K562 (cell line): ENCODE measurements around the gene AKR1D1. TPM values are rescaled to one million over a fixed set of nuclear protein-coding genes. Genes with fewer than 3 reads are reported as not detected.
A peak's percentile ranks its signal among the peaks of the same experiment; 100 is the strongest.

Experiments used
- ATAC-seq: fragments of 200-7000 bp; cut with Tn5 transposase; 3 replicates; pipeline ENCODE4 v1.9.1; 2020; ENCODE audit warnings: moderate library complexity
- Bru-seq: library from RNA; stranded (reverse); fragments of 400-500 nt; gene quantifications from one replicate; lab custom pipeline; 2021; lab: Mats Ljungman, UMichigan
- BruChase-seq, 2 experiments: library from RNA; stranded (reverse); fragments of 400-500 nt; gene quantifications; one replicate each; lab custom pipeline; 2021; lab: Mats Ljungman, UMichigan
- BruUV-seq: library from RNA; stranded (reverse); fragments of 400-500 nt; replicated peaks from 2 replicates; lab custom pipeline; 2021; lab: Mats Ljungman, UMichigan
- CTCF ChIA-PET: fragments of 300-600 bp; formaldehyde crosslinking; extraction: SDS; loops from one replicate; lab custom pipeline; 2021; ENCODE audit warnings: low intra/inter-chr PET ratio; lab: Yijun Ruan, JAX
- POLR2A ChIA-PET: fragments of 300-600, 350-650 bp; sonication (Branson Sonifier 250); formaldehyde crosslinking; extraction: SDS; loops from one replicate; lab custom pipeline; 2021; ENCODE audit warnings: antibody characterized with exemption, inconsistent platforms; lab: Yijun Ruan, JAX
- DNase-seq, 4 experiments: peaks; one replicate each; pipeline versions ENCODE4 v3.0.0 to v3.0.0-alpha.2; 2011 to 2018; ENCODE audit warnings: low spot score in 3 of 4, mixed read lengths in 3 of 4; ENCODE audit errors: extremely low read depth in 1 of 4
- FAIRE-seq: peaks from 2 replicates; lab custom pipeline; 2011; peaks lifted over from hg19 to GRCh38; lab: Jason Lieb, UNC
- H2AFZ ChIP-seq: 2 replicates; pipeline ENCODE4 v1.6.0; 2011; ENCODE audit warnings: low read depth, low read length, control low read depth, inconsistent platforms
- H3K27ac ChIP-seq: fragments of 200-600 bp; 3 replicates; pipeline ENCODE4 v1.8.0; 2011; ENCODE audit warnings: low read depth, mild to moderate bottlenecking, control low read depth, inconsistent platforms, low read length, moderate library complexity, mixed read lengths; ENCODE audit errors: extremely low read depth
- H3K27me3 ChIP-seq, 2 experiments: fragments of 300-600 bp in 1 of 2; 2 replicates in 1 of 2; 3 replicates in 1 of 2; pipeline versions ENCODE4 v1.6.0 to v1.8.0; 2011; ENCODE audit warnings: inconsistent platforms in 2 of 2, low read length in 2 of 2, mild to moderate bottlenecking in 1 of 2, mixed read lengths in 1 of 2, moderate library complexity in 1 of 2; ENCODE audit not compliant: control insufficient read depth in 2 of 2, insufficient read depth in 2 of 2
- H3K36me3 ChIP-seq: fragments of 300-600 bp; 3 replicates; pipeline ENCODE4 v1.8.0; 2011; ENCODE audit warnings: mild to moderate bottlenecking, low read length, inconsistent platforms; ENCODE audit not compliant: control insufficient read depth, insufficient read depth
- H3K4me1 ChIP-seq, 2 experiments: fragments of 200-600 bp in 1 of 2; replicated peaks in 1 of 2; 2 replicates in 1 of 2; 3 replicates in 1 of 2; pipeline versions ENCODE4 v1.5.1 to v1.8.0; 2011; ENCODE audit warnings: inconsistent platforms in 2 of 2, low read length in 2 of 2, mild to moderate bottlenecking in 1 of 2, mixed read lengths in 1 of 2, moderate library complexity in 1 of 2; ENCODE audit not compliant: control insufficient read depth in 2 of 2, insufficient read depth in 2 of 2
- H3K4me2 ChIP-seq: 2 replicates; pipeline ENCODE4 v1.6.1; 2011; ENCODE audit warnings: low read length, control low read depth, inconsistent platforms, mixed read lengths; ENCODE audit not compliant: insufficient read depth
- H3K4me3 ChIP-seq: fragments of 200-600 bp; sonication (generic), shearing (Covaris generic); 2 replicates; pipeline ENCODE4 v1.5.1; 2016; ENCODE audit warnings: control low read depth, inconsistent platforms
- H3K79me2 ChIP-seq: fragments of 200-600 bp; 3 replicates; pipeline ENCODE4 v1.8.0; 2011; ENCODE audit warnings: low read length, inconsistent platforms; ENCODE audit not compliant: control insufficient read depth, insufficient read depth
- H3K9ac ChIP-seq, 2 experiments: 2 replicates each; pipeline versions ENCODE4 v1.6.0 to v1.6.1; 2011; ENCODE audit warnings: low read depth in 2 of 2, low read length in 2 of 2, control low read depth in 1 of 2, inconsistent platforms in 1 of 2, mild to moderate bottlenecking in 1 of 2, mixed read lengths in 1 of 2; ENCODE audit not compliant: insufficient read depth in 1 of 2
- H3K9me1 ChIP-seq: one replicate; pipeline ENCODE4 v1.6.0; 2011; ENCODE audit warnings: inconsistent platforms, mild to moderate bottlenecking, low read length, moderate library complexity; ENCODE audit not compliant: control insufficient read depth, insufficient read depth
- H3K9me3 ChIP-seq: replicated peaks from 2 replicates; pipeline ENCODE4 v1.5.1; 2011; ENCODE audit warnings: low read depth, low read length, inconsistent platforms; ENCODE audit not compliant: control insufficient read depth, insufficient read depth
- H4K20me1 ChIP-seq: replicated peaks from 2 replicates; pipeline ENCODE4 v1.6.1; 2011; ENCODE audit warnings: low read length, inconsistent platforms, mixed read lengths; ENCODE audit not compliant: control insufficient read depth, insufficient read depth
- ZNF408 ChIP-seq: fragments of 250-450 bp; sonication (Bioruptor Pico); IDR thresholded peaks from 2 replicates; pipeline ENCODE4 v1.4.0; 2020; ENCODE audit warnings: low read depth, mild to moderate bottlenecking, moderate library complexity
- WGBS: fragments of 100-300 bp; shearing (Covaris generic); methylation state at CpG from one replicate; pipeline ENCODE4 v1.1.6; 2016; ENCODE audit warnings: low coverage, mixed read lengths; ENCODE audit not compliant: insufficient coverage; ENCODE audit errors: missing lambda C conversion rate; 5-methylcytosine and 5-hydroxymethylcytosine counted together
- in situ Hi-C: fragments of 300-500 bp; cut with MboI; formaldehyde crosslinking; loops from 4 replicates; pipeline ENCODE4 v1.15.0; 2018; ENCODE audit warnings: inconsistent platforms, mixed read lengths
- intact Hi-C: fragments of 100-400 bp; cut with micrococcal nuclease; formaldehyde crosslinking; loops from 2 replicates; pipeline ENCODE4 v1.14.2; 2022
- long read RNA-seq, 3 experiments: library from polyadenylated mRNA in 2 of 3; library from RNA in 1 of 3; unstranded in 2 of 3; stranded (forward) in 1 of 3; transcript quantifications; one replicate each; pipeline ENCODE4 v2.0.0, GENCODE V29; 2019 to 2022
- polyA minus RNA-seq, 3 experiments: library from RNA; depleted of rRNA, polyadenylated mRNA; stranded (reverse); fragments of >200 nt; gene quantifications; 2 replicates each; pipeline ENCODE4 v1.2.3, GENCODE V29; 2011
- polyA plus RNA-seq, 8 experiments: library from polyadenylated mRNA; depleted of rRNA in 4 of 8; stranded (reverse) in 5 of 8; unstranded in 3 of 8; fragments of >200 nt; fragmentation: Nextera tagmentation in 2 of 8; fragmentation: Illumina TruSeq in 1 of 8; extraction: Ambion mirVana in 2 of 8; extraction: Trizol in 1 of 8; gene quantifications; 2 replicates each; pipeline versions ENCODE4 v1.2.1 to v1.2.3, GENCODE V29; 2011 to 2014; ENCODE audit warnings: inconsistent platforms in 1 of 8, missing spikeins in 1 of 8
- total RNA-seq, 7 experiments: library from RNA; depleted of rRNA in 6 of 7; stranded (reverse); fragments of >200 nt in 6 of 7; fragmentation: Illumina TruSeq in 2 of 7; extraction: Trizol in 2 of 7; gene quantifications; 2 replicates each; pipeline versions ENCODE4 v1.2.1 to v1.2.3, GENCODE V29; 2011 to 2021; ENCODE audit warnings: low replicate concordance in 1 of 7

The AKR1D1 gene, protein sequence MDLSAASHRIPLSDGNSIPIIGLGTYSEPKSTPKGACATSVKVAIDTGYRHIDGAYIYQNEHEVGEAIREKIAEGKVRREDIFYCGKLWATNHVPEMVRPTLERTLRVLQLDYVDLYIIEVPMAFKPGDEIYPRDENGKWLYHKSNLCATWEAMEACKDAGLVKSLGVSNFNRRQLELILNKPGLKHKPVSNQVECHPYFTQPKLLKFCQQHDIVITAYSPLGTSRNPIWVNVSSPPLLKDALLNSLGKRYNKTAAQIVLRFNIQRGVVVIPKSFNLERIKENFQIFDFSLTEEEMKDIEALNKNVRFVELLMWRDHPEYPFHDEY
- total RNA-seq (2011; cell fraction: chromatin; rRNA removed; ENCODE audit: low replicate concordance), result not detected in 2 replicates
- total RNA-seq (2011; cell fraction: nucleolus; rRNA removed), result not detected in 2 replicates
- not detected in 2 replicates for total RNA-seq (2011; cell fraction: nucleoplasm; rRNA removed)
- not detected in 2 replicates for total RNA-seq (2014; rRNA removed)
- total RNA-seq (2014; rRNA removed; fragmentation: Illumina TruSeq; extraction: Trizol), result not detected in 2 replicates
- not detected in 2 replicates for total RNA-seq (2015; rRNA removed; fragmentation: Illumina TruSeq; extraction: Trizol)
- not detected in 2 replicates for total RNA-seq (2021)
- not detected in 2 replicates for polyA plus RNA-seq (2011; rRNA removed)
- polyA plus RNA-seq (2011; cell fraction: cytosol; rRNA removed), result not detected in 2 replicates
- polyA plus RNA-seq (2011; cell fraction: nucleus; rRNA removed), result not detected in 2 replicates
- not detected in 2 replicates for polyA plus RNA-seq (2012)
- not detected in 2 replicates for polyA plus RNA-seq (2014; fragmentation: Illumina TruSeq; extraction: Trizol)
- not detected for polyA plus RNA-seq (2014; fragmentation: Nextera tagmentation; extraction: Ambion mirVana)
- polyA plus RNA-seq (2014; rRNA removed), result not detected in 2 replicates
- not detected in 2 replicates for polyA minus RNA-seq (2011; rRNA and poly(A)+ RNA removed)
- polyA minus RNA-seq (2011; cell fraction: cytosol; rRNA and poly(A)+ RNA removed), result not detected in 2 replicates
- polyA minus RNA-seq (2011; cell fraction: nucleus; rRNA and poly(A)+ RNA removed), result not detected in 2 replicates
- Bru-seq, nascent RNA, result not detected
- percentile 3 among the genes with signal in this experiment for BruChase-seq, experiment 1, labeled RNA remaining after a 2-hour chase
- not detected for BruChase-seq, experiment 2, labeled RNA remaining after a 6-hour chase
- long read RNA-seq, experiment 1, result 0 reads
- long read RNA-seq, experiment 2, result 0 reads
- long read RNA-seq, experiment 3, result 0 reads

DNA sequence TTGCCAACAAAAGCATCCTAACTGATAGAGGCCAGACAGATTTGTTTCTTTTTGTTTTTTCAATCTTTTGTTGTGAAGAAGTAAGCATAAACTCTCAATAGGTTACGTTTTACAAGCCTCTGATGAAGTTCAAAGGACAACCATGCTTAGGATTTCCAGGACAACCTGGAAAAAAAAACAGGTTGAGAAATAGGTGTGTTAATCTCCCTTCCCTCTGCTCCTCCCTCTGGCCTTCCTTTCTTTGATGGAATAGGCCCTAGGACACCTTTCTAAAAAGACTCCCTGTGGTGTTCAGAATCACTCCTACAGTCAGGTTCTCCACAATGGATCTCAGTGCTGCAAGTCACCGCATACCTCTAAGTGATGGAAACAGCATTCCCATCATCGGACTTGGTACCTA is at the start of gene AKR1D1:
TSS of gene AKR1D1 (plus strand) at position 264 of the 400 bp plus-strand sequence. CDS start at position 324, 60 bp downstream.
- no peaks in the 10 kb centered on the region for H4K20me1 ChIP-seq
- ATAC-seq (no peak), FAIRE-seq (no peak), DNase-seq (no peak)
- POLR2A ChIA-PET, result no interaction called here
- H3K79me2 ChIP-seq, result no peaks in the 10 kb centered on the region
- in situ Hi-C loops, result no loop called here
- H2AFZ ChIP-seq, result no peak within 1 kb of the TSS
- no peak within 1 kb of the TSS for H3K9ac ChIP-seq
- H3K27me3 ChIP-seq, result no peaks in the 10 kb centered on the region
- CTCF ChIA-PET, result no interaction called here
- H3K27ac ChIP-seq, result no peak within 1 kb of the TSS
- H3K4me2 ChIP-seq, result no peak within 1 kb of the TSS
- H3K9me3 ChIP-seq, result no peaks in the 10 kb centered on the region
- H3K36me3 ChIP-seq, result no peaks in the 10 kb centered on the region
- H3K4me3 ChIP-seq, result no peak within 1 kb of the TSS
- no peaks in the 10 kb centered on the region for H3K4me1 ChIP-seq
- WGBS, result 4% methylated on average over 3 of the region's 3 CpGs
- no TSS peak for BruUV-seq
- no peak for TF ChIP-seq ZNF408
- intact Hi-C loops, result no loop called here
- no peaks in the 10 kb centered on the region for H3K9me1 ChIP-seq
